WTC11 (cell line): ENCODE results near the gene LEAP2. TPM values are rescaled to one million over a fixed set of nuclear protein-coding genes. Genes with fewer than 3 reads are reported as not detected.
A peak's percentile ranks its signal among the peaks of the same experiment; 100 is the strongest.

Experiments used
- ATAC-seq: fragments of 200-7000 bp; cut with Tn5 transposase; 2 replicates; pipeline ENCODE4 v1.10.0; 2021; ENCODE audit warnings: mild to moderate bottlenecking, moderate library complexity
- CTCF ChIA-PET: fragments of 300-600 bp; sonication (Branson Sonifier 250); formaldehyde crosslinking; loops from one replicate; lab custom pipeline; 2021; ENCODE audit warnings: antibody characterized with exemption; lab: Charles Lee
- POLR2A ChIA-PET: fragments of 350-600 bp; sonication (Branson Sonifier 250); formaldehyde crosslinking; loops from one replicate; lab custom pipeline; 2021; ENCODE audit warnings: antibody characterized with exemption; lab: Charles Lee
- DNase-seq: peaks from one replicate; pipeline ENCODE4 v3.0.0; 2021; ENCODE audit warnings: low spot score
- H3K27ac Mint-ChIP-seq: 2 replicates; pipeline ENCODE4 v1.8.0; 2021; ENCODE audit warnings: mixed read lengths
- H3K27me3 Mint-ChIP-seq: 2 replicates; pipeline ENCODE4 v1.8.0; 2021; ENCODE audit warnings: low read depth, mild to moderate bottlenecking, moderate library complexity, mixed read lengths
- H3K36me3 Mint-ChIP-seq: 2 replicates; pipeline ENCODE4 v1.8.0; 2021; ENCODE audit warnings: mixed read lengths
- H3K4me1 Mint-ChIP-seq: 2 replicates; pipeline ENCODE4 v1.8.0; 2022; ENCODE audit warnings: mixed read lengths
- H3K4me3 Mint-ChIP-seq: 2 replicates; pipeline ENCODE4 v1.8.0; 2021; ENCODE audit warnings: mild to moderate bottlenecking, moderate library complexity, mixed read lengths
- H3K9me3 Mint-ChIP-seq: 2 replicates; pipeline ENCODE4 v1.8.0; 2021; ENCODE audit warnings: mixed read lengths
- ATF1 ChIP-seq: sonication (generic); formaldehyde crosslinking; IDR thresholded peaks from 2 replicates; pipeline ENCODE4 v1.8.1; 2023; ENCODE audit warnings: mild to moderate bottlenecking, moderate library complexity, missing genetic modification reagents
- FOXK1 ChIP-seq: sonication (generic); formaldehyde crosslinking; IDR thresholded peaks from 2 replicates; pipeline ENCODE4 v1.8.0; 2022; ENCODE audit warnings: mild to moderate bottlenecking, moderate library complexity, missing genetic modification reagents
- GRHL2 ChIP-seq: fragments of 250-450 bp; sonication (Bioruptor Pico); IDR thresholded peaks from 2 replicates; pipeline ENCODE4 v1.8.0; 2022; ENCODE audit warnings: mild to moderate bottlenecking, moderate library complexity; ENCODE audit not compliant: insufficient replicate concordance, severe bottlenecking
- GTF2I ChIP-seq: fragments of 250-450 bp; sonication (Bioruptor Pico); conservative IDR thresholded peaks from 2 replicates; pipeline ENCODE4 v1.4.0; 2021; ENCODE audit warnings: mild to moderate bottlenecking
- SMAD4 ChIP-seq: sonication (generic); formaldehyde crosslinking; IDR thresholded peaks from 2 replicates; pipeline ENCODE4 v1.8.0; 2022; ENCODE audit warnings: mild to moderate bottlenecking, missing genetic modification reagents
- TCF7 ChIP-seq: sonication (generic); formaldehyde crosslinking; IDR thresholded peaks from 2 replicates; pipeline ENCODE4 v1.8.0; 2022; ENCODE audit warnings: mild to moderate bottlenecking, low read depth, missing genetic modification reagents, moderate library complexity
- ZNF138 ChIP-seq: sonication (generic); formaldehyde crosslinking; conservative IDR thresholded peaks from 2 replicates; pipeline ENCODE4 v1.8.1; 2022; ENCODE audit warnings: mild to moderate bottlenecking, moderate library complexity, missing genetic modification reagents
- ZNF317 ChIP-seq: sonication (generic); formaldehyde crosslinking; IDR thresholded peaks from 2 replicates; pipeline ENCODE4 v1.8.1; 2023; ENCODE audit warnings: low read depth, mild to moderate bottlenecking, moderate library complexity, missing genetic modification reagents, borderline replicate concordance
- ZNF423 ChIP-seq: fragments of 250-450 bp; sonication (Bioruptor Pico); IDR thresholded peaks from 2 replicates; pipeline ENCODE4 v2.1.2; 2022; ENCODE audit warnings: mild to moderate bottlenecking, moderate library complexity
- ZNF671 ChIP-seq: fragments of 250-450 bp; sonication (Bioruptor Pico); IDR thresholded peaks from 2 replicates; pipeline ENCODE4 v1.8.0; 2021; ENCODE audit warnings: mild to moderate bottlenecking
- total RNA-seq: library from RNA; stranded (reverse); gene quantifications from 3 replicates; pipeline ENCODE4 v1.2.3, GENCODE V29; 2021
- TF ChIP-seq, protein P1 (sequence below): sonication (generic); formaldehyde crosslinking; IDR thresholded peaks from 2 replicates; pipeline ENCODE4 v1.8.1; 2023; ENCODE audit warnings: mild to moderate bottlenecking, missing genetic modification reagents
- TF ChIP-seq, protein P2 (sequence below): sonication (generic); formaldehyde crosslinking; IDR thresholded peaks from 2 replicates; pipeline ENCODE4 v1.8.1; 2023; ENCODE audit warnings: mild to moderate bottlenecking, missing genetic modification reagents, borderline replicate concordance
- TF ChIP-seq, protein P3 (sequence below): sonication (generic); formaldehyde crosslinking; IDR thresholded peaks from 2 replicates; pipeline ENCODE4 v1.8.0; 2023; ENCODE audit warnings: missing genetic modification reagents, mild to moderate bottlenecking, borderline replicate concordance
- TF ChIP-seq, protein P4 (sequence below): fragments of 200-600 bp; IDR thresholded peaks from 2 replicates; pipeline ENCODE4 v1.8.0; 2022; ENCODE audit warnings: antibody characterized with exemption
- TF ChIP-seq, protein P5 (sequence below): sonication (generic); formaldehyde crosslinking; IDR thresholded peaks from 2 replicates; pipeline ENCODE4 v1.8.0; 2023; ENCODE audit warnings: mild to moderate bottlenecking, missing genetic modification reagents
- TF ChIP-seq, protein P6 (sequence below): sonication (generic); formaldehyde crosslinking; conservative IDR thresholded peaks from 2 replicates; pipeline ENCODE4 v1.8.1; 2023; ENCODE audit warnings: mild to moderate bottlenecking, low read depth, missing genetic modification reagents, moderate library complexity

LEAP2 gene
- total RNA-seq, 1 experiment from 2014 or later, result 2.0 TPM

DNA sequence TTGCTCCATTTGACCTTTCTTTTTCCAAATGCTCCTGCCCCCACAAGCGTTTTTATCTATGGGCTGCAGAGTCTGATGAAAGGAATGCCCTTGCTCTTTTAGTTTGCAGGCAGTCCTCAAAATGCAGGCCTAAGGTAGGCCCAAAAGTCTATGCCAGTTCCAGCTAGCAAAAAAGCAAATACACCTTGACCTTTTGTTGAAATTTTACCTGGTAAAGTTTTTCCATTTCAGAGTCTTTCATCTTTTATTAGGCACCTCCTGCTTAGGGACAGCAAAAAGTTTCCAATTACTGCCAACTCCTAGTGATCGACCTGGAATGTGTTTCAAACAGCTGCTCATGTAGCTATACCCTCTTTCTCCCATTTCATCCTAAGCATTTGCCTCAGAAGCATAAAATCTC, 2.7 kb upstream of the LEAP2 start:
- Mint-ChIP-seq H3K4me1 (peaks cover 10% of the 10 kb centered on the region), H3K36me3 (peaks cover 27% of the 10 kb centered on the region), H3K4me3 (no peak overlapping the region), H3K27me3 (no peaks in the 10 kb centered on the region), H3K27ac (peak overlapping the region; percentile 32; the same call in 1 of the 2 replicates), H3K9me3 (no peaks in the 10 kb centered on the region)
- ChIA-PET POLR2A (no interaction called here), CTCF (interaction anchor here (1.8 kb wide), 1 partner anchor 51 kb away, joined by 7 read pairs; no protein-coding TSS in a partner anchor)
- no peak for TF ChIP-seq ZNF317 (CRISPR knock-in tag)
- TF ChIP-seq ZNF671 (CRISPR knock-in tag), result no peak
- TF ChIP-seq, protein P1, sequence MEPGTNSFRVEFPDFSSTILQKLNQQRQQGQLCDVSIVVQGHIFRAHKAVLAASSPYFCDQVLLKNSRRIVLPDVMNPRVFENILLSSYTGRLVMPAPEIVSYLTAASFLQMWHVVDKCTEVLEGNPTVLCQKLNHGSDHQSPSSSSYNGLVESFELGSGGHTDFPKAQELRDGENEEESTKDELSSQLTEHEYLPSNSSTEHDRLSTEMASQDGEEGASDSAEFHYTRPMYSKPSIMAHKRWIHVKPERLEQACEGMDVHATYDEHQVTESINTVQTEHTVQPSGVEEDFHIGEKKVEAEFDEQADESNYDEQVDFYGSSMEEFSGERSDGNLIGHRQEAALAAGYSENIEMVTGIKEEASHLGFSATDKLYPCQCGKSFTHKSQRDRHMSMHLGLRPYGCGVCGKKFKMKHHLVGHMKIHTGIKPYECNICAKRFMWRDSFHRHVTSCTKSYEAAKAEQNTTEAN (CRISPR knock-in tag), result no peak
- no peak for TF ChIP-seq FOXK1 (CRISPR knock-in tag)
- no peak for TF ChIP-seq ATF1 (CRISPR knock-in tag)
- TF ChIP-seq, protein P2, sequence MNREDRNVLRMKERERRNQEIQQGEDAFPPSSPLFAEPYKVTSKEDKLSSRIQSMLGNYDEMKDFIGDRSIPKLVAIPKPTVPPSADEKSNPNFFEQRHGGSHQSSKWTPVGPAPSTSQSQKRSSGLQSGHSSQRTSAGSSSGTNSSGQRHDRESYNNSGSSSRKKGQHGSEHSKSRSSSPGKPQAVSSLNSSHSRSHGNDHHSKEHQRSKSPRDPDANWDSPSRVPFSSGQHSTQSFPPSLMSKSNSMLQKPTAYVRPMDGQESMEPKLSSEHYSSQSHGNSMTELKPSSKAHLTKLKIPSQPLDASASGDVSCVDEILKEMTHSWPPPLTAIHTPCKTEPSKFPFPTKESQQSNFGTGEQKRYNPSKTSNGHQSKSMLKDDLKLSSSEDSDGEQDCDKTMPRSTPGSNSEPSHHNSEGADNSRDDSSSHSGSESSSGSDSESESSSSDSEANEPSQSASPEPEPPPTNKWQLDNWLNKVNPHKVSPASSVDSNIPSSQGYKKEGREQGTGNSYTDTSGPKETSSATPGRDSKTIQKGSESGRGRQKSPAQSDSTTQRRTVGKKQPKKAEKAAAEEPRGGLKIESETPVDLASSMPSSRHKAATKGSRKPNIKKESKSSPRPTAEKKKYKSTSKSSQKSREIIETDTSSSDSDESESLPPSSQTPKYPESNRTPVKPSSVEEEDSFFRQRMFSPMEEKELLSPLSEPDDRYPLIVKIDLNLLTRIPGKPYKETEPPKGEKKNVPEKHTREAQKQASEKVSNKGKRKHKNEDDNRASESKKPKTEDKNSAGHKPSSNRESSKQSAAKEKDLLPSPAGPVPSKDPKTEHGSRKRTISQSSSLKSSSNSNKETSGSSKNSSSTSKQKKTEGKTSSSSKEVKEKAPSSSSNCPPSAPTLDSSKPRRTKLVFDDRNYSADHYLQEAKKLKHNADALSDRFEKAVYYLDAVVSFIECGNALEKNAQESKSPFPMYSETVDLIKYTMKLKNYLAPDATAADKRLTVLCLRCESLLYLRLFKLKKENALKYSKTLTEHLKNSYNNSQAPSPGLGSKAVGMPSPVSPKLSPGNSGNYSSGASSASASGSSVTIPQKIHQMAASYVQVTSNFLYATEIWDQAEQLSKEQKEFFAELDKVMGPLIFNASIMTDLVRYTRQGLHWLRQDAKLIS, result no peak
- ATAC-seq, result no peak
- no peak for DNase-seq

DNA sequence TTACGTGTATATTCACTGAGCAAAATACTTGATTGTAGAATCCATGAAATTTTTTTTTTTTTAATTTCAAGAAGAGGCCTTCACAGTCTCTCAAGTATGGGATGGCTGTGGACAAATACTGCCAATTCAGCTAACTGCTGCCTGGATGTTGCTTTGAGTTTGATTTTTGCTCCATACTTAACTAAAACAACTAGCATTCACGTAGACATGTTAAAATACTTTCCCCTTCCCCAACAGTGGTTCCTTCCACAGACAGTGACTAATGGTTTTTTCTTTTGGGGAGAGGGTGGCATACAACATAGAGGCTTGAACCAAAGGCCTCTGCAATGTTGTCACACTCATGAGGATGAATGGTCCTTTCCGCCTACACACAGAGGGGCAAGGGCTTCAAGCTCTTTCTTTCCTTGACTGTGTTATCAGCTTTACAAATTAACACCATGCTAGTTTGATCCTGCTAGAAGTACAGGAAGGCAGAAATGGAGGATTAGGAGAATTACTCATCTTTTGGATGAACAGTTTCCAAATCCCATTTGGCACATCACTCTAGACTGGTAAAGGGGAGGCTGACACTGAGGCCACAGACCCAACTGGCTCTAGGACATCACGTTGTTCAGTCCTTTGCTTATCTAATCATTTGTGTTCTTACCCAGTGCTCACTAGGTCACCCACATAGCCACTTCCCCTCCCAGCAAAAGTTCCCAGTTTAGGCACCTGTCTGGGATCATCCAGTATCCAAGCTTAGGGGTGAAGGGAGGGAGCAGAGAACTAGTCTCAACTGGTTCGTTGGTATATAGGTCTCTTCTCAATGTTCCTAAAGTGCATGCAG, 1.8 kb upstream of the LEAP2 start:
- Mint-ChIP-seq H3K36me3 (peaks cover 27% of the 10 kb centered on the region), H3K27me3 (no peaks in the 10 kb centered on the region), H3K4me1 (peaks cover 7% of the 10 kb centered on the region), H3K9me3 (no peaks in the 10 kb centered on the region), H3K27ac (no peak overlapping the region), H3K4me3 (no peak overlapping the region)
- ChIA-PET POLR2A (no interaction called here), CTCF (interaction anchor here (1.3 to 1.8 kb wide), 2 partner anchors 37 to 52 kb away, joined by 3 to 7 read pairs; no protein-coding TSS in a partner anchor)
- DNase-seq (no peak), ATAC-seq (no peak)
- no peak for TF ChIP-seq GTF2I (CRISPR knock-in tag)
- TF ChIP-seq, protein P3, sequence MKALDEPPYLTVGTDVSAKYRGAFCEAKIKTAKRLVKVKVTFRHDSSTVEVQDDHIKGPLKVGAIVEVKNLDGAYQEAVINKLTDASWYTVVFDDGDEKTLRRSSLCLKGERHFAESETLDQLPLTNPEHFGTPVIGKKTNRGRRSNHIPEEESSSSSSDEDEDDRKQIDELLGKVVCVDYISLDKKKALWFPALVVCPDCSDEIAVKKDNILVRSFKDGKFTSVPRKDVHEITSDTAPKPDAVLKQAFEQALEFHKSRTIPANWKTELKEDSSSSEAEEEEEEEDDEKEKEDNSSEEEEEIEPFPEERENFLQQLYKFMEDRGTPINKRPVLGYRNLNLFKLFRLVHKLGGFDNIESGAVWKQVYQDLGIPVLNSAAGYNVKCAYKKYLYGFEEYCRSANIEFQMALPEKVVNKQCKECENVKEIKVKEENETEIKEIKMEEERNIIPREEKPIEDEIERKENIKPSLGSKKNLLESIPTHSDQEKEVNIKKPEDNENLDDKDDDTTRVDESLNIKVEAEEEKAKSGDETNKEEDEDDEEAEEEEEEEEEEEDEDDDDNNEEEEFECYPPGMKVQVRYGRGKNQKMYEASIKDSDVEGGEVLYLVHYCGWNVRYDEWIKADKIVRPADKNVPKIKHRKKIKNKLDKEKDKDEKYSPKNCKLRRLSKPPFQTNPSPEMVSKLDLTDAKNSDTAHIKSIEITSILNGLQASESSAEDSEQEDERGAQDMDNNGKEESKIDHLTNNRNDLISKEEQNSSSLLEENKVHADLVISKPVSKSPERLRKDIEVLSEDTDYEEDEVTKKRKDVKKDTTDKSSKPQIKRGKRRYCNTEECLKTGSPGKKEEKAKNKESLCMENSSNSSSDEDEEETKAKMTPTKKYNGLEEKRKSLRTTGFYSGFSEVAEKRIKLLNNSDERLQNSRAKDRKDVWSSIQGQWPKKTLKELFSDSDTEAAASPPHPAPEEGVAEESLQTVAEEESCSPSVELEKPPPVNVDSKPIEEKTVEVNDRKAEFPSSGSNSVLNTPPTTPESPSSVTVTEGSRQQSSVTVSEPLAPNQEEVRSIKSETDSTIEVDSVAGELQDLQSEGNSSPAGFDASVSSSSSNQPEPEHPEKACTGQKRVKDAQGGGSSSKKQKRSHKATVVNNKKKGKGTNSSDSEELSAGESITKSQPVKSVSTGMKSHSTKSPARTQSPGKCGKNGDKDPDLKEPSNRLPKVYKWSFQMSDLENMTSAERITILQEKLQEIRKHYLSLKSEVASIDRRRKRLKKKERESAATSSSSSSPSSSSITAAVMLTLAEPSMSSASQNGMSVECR, result no peak
- no peak for TF ChIP-seq ZNF138 (CRISPR knock-in tag)
- TF ChIP-seq TCF7 (CRISPR knock-in tag), result no peak
- no peak for TF ChIP-seq SMAD4 (CRISPR knock-in tag)
- TF ChIP-seq, protein P4, sequence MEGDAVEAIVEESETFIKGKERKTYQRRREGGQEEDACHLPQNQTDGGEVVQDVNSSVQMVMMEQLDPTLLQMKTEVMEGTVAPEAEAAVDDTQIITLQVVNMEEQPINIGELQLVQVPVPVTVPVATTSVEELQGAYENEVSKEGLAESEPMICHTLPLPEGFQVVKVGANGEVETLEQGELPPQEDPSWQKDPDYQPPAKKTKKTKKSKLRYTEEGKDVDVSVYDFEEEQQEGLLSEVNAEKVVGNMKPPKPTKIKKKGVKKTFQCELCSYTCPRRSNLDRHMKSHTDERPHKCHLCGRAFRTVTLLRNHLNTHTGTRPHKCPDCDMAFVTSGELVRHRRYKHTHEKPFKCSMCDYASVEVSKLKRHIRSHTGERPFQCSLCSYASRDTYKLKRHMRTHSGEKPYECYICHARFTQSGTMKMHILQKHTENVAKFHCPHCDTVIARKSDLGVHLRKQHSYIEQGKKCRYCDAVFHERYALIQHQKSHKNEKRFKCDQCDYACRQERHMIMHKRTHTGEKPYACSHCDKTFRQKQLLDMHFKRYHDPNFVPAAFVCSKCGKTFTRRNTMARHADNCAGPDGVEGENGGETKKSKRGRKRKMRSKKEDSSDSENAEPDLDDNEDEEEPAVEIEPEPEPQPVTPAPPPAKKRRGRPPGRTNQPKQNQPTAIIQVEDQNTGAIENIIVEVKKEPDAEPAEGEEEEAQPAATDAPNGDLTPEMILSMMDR, result no peak
- TF ChIP-seq, protein P5, sequence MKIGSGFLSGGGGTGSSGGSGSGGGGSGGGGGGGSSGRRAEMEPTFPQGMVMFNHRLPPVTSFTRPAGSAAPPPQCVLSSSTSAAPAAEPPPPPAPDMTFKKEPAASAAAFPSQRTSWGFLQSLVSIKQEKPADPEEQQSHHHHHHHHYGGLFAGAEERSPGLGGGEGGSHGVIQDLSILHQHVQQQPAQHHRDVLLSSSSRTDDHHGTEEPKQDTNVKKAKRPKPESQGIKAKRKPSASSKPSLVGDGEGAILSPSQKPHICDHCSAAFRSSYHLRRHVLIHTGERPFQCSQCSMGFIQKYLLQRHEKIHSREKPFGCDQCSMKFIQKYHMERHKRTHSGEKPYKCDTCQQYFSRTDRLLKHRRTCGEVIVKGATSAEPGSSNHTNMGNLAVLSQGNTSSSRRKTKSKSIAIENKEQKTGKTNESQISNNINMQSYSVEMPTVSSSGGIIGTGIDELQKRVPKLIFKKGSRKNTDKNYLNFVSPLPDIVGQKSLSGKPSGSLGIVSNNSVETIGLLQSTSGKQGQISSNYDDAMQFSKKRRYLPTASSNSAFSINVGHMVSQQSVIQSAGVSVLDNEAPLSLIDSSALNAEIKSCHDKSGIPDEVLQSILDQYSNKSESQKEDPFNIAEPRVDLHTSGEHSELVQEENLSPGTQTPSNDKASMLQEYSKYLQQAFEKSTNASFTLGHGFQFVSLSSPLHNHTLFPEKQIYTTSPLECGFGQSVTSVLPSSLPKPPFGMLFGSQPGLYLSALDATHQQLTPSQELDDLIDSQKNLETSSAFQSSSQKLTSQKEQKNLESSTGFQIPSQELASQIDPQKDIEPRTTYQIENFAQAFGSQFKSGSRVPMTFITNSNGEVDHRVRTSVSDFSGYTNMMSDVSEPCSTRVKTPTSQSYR (CRISPR knock-in tag), result no peak
- TF ChIP-seq ATF1 (CRISPR knock-in tag), result no peak
- TF ChIP-seq ZNF423, result no peak
- TF ChIP-seq, protein P6, sequence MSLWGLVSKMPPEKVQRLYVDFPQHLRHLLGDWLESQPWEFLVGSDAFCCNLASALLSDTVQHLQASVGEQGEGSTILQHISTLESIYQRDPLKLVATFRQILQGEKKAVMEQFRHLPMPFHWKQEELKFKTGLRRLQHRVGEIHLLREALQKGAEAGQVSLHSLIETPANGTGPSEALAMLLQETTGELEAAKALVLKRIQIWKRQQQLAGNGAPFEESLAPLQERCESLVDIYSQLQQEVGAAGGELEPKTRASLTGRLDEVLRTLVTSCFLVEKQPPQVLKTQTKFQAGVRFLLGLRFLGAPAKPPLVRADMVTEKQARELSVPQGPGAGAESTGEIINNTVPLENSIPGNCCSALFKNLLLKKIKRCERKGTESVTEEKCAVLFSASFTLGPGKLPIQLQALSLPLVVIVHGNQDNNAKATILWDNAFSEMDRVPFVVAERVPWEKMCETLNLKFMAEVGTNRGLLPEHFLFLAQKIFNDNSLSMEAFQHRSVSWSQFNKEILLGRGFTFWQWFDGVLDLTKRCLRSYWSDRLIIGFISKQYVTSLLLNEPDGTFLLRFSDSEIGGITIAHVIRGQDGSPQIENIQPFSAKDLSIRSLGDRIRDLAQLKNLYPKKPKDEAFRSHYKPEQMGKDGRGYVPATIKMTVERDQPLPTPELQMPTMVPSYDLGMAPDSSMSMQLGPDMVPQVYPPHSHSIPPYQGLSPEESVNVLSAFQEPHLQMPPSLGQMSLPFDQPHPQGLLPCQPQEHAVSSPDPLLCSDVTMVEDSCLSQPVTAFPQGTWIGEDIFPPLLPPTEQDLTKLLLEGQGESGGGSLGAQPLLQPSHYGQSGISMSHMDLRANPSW, result no peak
- no peak for TF ChIP-seq GRHL2 (CRISPR knock-in tag)
